LNCaP clone FGC (cell line): ENCODE results near the gene SPI1.
A peak's percentile ranks its signal among the peaks of the same experiment; 100 is the strongest.

Experiments
- DNase-seq: peaks from one replicate; pipeline ENCODE4 v3.0.0-alpha.2; 2011; ENCODE audit warnings: low read depth
- H3K4me3 ChIP-seq: 2 replicates; pipeline ENCODE4 v1.5.1; 2011; ENCODE audit warnings: mild to moderate bottlenecking, low read depth, low read length, control low read depth
- CTCF ChIP-seq: IDR thresholded peaks from 2 replicates; pipeline ENCODE4 v1.5.1; 2012; ENCODE audit warnings: mild to moderate bottlenecking; ENCODE audit not compliant: control insufficient read depth, insufficient read depth; ENCODE audit errors: extremely low read depth

Gene SPI1

GRCh38 chr11:47415091-47415854 lies 36.9 kb upstream of the SPI1 start:
- no peak overlapping the region for H3K4me3 ChIP-seq
- no peak for DNase-seq
- TF ChIP-seq CTCF: no peak

DNA sequence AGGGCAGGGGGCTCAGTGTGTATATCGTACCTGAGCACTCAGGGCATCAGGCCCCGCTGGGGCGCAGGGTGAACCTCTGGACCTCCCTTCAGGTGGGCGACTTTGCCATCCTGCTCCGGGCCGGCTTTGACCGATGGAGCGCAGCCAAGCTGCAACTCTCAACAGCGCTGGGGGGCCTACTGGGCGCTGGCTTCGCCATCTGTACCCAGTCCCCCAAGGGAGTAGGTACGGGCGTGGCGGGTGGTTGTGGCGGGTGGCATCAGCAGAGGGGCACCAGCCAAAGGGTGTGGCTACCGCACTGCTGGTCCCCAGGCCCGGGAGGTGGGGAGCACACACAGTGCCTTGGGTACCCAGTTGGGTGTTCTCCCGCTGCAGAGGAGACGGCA lies 36.3 kb upstream of the SPI1 start:
- no peak overlapping the region for H3K4me3 ChIP-seq
- no peak for TF ChIP-seq CTCF
- DNase-seq: no peak

DNA sequence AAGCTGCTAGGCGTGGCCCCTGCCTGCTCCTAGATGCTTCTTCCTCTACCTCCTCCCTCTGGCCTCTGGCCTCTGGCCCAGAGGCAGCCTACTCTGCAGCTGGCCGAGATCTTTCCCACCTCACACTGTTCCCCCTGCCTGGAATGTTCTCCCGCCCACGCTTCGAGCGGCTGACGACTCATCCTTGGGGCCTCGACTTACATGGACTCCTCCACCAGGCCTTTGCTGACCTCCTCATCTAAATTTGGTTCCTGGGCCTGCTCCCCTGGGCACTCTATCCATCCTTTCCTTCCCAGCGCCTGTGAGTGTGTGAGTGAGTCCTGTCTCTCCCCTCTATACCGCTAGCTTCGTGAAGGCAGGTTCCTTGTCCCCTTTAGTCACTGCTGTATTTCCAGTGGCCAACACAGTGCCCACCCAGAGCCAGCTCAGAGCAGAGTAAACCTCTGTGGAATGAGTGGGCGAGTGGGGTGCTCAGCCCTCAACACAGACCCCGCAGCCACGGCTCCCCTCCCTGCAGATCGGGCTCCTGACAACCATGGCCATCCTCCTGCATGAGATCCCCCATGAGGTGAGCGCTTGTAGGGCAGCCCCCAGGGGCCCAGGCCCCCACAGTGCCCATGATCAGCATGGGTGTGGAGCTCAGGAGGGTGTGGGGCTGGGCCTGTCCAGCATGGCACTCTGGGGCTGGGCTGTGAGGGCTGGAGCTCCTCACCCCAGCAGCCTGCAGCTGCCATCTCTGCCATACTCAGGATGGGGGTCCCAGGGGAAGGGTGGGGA lies 35.7 kb upstream of the SPI1 start:
- H3K4me3 ChIP-seq: no peak overlapping the region
- TF ChIP-seq CTCF: no peak
- no peak for DNase-seq

GRCh38 chr11:47413351-47413750 lies 35.0 kb upstream of the SPI1 start:
- no peak for TF ChIP-seq CTCF
- H3K4me3 ChIP-seq: no peak overlapping the region
- no peak for DNase-seq

DNA sequence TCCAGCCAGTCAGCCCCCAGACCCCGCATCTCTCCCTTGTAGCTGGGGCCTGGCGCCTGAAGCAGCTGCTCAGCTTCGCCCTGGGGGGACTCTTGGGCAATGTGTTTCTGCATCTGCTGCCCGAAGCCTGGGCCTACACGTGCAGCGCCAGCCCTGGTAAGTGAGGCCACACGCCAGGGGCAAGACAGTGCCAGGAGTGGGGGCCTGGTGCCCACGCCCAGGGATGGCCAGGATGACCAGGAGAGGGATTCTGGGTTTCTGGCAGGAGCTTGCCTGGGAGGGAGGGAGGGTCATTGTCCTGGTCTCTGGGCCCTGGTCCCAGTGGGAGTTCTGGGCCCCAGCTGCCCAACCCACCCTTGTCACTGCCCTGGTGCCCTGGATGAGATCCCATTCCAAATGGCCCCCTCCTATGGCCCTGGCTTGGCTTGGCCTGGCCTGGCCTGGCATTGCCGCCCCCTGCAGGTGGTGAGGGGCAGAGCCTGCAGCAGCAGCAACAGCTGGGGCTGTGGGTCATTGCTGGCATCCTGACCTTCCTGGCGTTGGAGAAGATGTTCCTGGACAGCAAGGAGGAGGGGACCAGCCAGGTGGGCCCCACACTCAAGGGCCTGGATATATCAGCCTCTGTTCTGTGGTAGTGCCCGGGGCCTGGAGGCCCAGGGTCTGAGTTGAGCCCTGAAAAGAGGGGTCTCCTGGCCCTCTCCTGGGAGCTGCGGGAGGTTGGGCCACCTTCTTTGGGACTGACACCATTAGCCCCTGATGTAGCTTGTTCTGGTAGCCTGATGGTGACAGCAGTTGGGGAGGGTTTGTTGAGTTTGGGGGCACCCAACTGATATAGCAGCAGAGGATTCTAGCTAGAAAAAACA lies 33.8 kb upstream of the SPI1 start:
- TF ChIP-seq CTCF: peak; percentile 74
- no peak for DNase-seq

GRCh38 chr11:47410370-47411264 lies 32.3 kb upstream of the SPI1 start:
- H3K4me3 ChIP-seq: no peak overlapping the region
- DNase-seq: no peak

More for the DNA sequence above, 33.8 kb upstream of the SPI1 start:
- no peak overlapping the region for H3K4me3 ChIP-seq

More at GRCh38 chr11:47410370-47411264, 32.3 kb upstream of the SPI1 start:
- TF ChIP-seq CTCF: no peak
